Coronary artery (tissue), 2 donors: Measurements from ENCODE around the gene TNPO3.
"Not testable (repeated sequence)": the region's sequence is repeated elsewhere in the genome, so short reads cannot be mapped to it uniquely, and the experiment has no call there.

Experiments
- DNase-seq: peaks from one replicate; pipeline ENCODE4 v3.0.0-alpha.2; 2017; ENCODE audit warnings: low spot score
- H3K27ac ChIP-seq, 2 donors: fragments of 200-600 bp; sonication (generic); one replicate each; pipeline ENCODE4 v1.5.1; 2016 to 2019
- H3K4me3 ChIP-seq: fragments of 200-600 bp; sonication (generic); 2 replicates; pipeline ENCODE4 v1.5.1; 2016; ENCODE audit warnings: mild to moderate bottlenecking, moderate library complexity
- CTCF ChIP-seq: fragments of 200-600 bp; sonication (generic); IDR thresholded peaks from one replicate; pipeline ENCODE4 v1.5.1; 2019; ENCODE audit warnings: antibody characterized with exemption

The TNPO3 gene

GRCh38 chr7:129072479-129073011 lies 17.6 kb upstream of the TNPO3 start:
- TF ChIP-seq CTCF = no peak
- peak; percentile 35 for DNase-seq
- Histone ChIP-seq H3K27ac (no peak overlapping the region), H3K4me3 (no peak overlapping the region)

- H3K4me3 ChIP-seq = no peak overlapping the region
- TF ChIP-seq CTCF = no peak
- no peak for DNase-seq
Observed at GRCh38 chr7:129069021-129069420, 14.1 kb upstream of the TNPO3 start.

GRCh38 chr7:129067943-129068548 lies 13.1 kb upstream of the TNPO3 start:
- Histone ChIP-seq H3K4me3 (no peak overlapping the region), H3K27ac (no peak overlapping the region)
- DNase-seq = no peak
- TF ChIP-seq CTCF = no peak

More at GRCh38 chr7:129069021-129069420, 14.1 kb upstream of the TNPO3 start:
- H3K27ac ChIP-seq = no peak overlapping the region

GRCh38 chr7:129067132-129067561 lies 12.2 kb upstream of the TNPO3 start:
- not testable (repeated sequence) for H3K27ac ChIP-seq, H3K4me3 ChIP-seq, DNase-seq

- no peak overlapping the region for H3K27ac ChIP-seq
- H3K4me3 ChIP-seq = no peak overlapping the region
- DNase-seq = no peak
- no peak for TF ChIP-seq CTCF
Observed at GRCh38 chr7:129066290-129067131, 11.6 kb upstream of the TNPO3 start.

GRCh38 chr7:129055861-129056464 lies 1.1 kb upstream of the TNPO3 start:
- no peak for TF ChIP-seq CTCF
- Histone ChIP-seq H3K4me3 (peak overlapping the region; percentile 88), H3K27ac (no peak overlapping the region)
- DNase-seq = no peak

GRCh38 chr7:129055294-129055816 lies 444 bp upstream of the TNPO3 start:
- Histone ChIP-seq H3K4me3 (peak overlapping the region; percentile 88), H3K27ac (peak overlapping the region; percentile 87 to 92)
- TF ChIP-seq CTCF = no peak
- no peak for DNase-seq
